Esophagus squamous epithelium (tissue), 4 donors: ENCODE measurements around the gene CHN2.

Source experiments
- POLR2A ChIP-seq, 4 donors: fragments of 450-650 bp; IDR thresholded peaks; one replicate each; pipeline ENCODE4 v1.6.1; 2017; ENCODE audit warnings: antibody characterized with exemption in 4 of 4, mild to moderate bottlenecking in 4 of 4, moderate library complexity in 3 of 4
- TF ChIP-seq, protein P1 (sequence below), 6 experiments: fragments of 450-650 bp in 4 of 6; fragments of 200-600 bp in 2 of 6; sonication (generic) in 2 of 6; IDR thresholded peaks; one replicate each; pipeline ENCODE4 v1.5.1; 2016 to 2019; ENCODE audit warnings: antibody characterized with exemption in 6 of 6, mild to moderate bottlenecking in 4 of 6, moderate library complexity in 4 of 6

DNA sequence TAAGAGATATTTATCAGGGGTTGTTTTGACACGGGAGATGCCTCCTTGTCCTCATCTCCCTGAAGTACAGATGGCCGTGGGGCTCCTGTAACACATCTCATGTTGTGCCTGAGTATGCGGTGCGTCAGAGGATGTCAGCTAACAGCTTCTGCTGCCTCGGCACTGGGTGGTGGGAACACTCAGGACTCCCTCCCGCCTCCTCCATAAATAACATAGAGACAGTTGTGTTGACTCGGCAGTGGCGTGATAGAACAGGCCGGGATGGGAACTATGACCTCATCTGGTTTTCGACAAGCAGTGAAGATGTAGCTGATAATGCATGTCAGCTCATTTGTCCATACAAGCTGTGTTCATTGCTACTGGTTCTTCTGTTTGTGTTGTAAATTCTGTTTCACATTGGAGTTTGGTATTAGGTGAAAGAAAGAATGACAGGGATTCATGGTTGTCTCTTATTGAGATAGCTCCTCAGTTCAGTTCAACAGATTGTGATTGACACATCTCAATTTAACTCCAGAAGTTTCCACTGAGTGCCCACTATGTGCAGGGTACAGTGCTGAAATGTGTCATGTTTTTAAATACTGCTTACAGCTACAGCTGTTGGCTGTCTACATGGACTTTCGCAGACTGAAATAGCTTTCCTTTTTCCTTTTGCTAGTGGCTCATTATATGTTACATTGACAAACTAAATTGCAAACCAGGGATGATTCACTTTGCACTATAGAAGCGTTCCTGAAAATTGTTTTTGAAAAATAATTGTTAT lies 87.4 kb downstream of the CHN2 start:
- TF ChIP-seq, protein P1, sequence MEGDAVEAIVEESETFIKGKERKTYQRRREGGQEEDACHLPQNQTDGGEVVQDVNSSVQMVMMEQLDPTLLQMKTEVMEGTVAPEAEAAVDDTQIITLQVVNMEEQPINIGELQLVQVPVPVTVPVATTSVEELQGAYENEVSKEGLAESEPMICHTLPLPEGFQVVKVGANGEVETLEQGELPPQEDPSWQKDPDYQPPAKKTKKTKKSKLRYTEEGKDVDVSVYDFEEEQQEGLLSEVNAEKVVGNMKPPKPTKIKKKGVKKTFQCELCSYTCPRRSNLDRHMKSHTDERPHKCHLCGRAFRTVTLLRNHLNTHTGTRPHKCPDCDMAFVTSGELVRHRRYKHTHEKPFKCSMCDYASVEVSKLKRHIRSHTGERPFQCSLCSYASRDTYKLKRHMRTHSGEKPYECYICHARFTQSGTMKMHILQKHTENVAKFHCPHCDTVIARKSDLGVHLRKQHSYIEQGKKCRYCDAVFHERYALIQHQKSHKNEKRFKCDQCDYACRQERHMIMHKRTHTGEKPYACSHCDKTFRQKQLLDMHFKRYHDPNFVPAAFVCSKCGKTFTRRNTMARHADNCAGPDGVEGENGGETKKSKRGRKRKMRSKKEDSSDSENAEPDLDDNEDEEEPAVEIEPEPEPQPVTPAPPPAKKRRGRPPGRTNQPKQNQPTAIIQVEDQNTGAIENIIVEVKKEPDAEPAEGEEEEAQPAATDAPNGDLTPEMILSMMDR (IDR thresholded peaks at IDR 0.05), result no peak
- no peak for TF ChIP-seq POLR2A (IDR thresholded peaks at IDR 0.05)
